A673 (cell line): ENCODE results near the gene CYP11A1.

ENCODE experiments used
- CTCF ChIP-seq: fragments of 300-800, 200-600 bp; sonication (generic); conservative IDR thresholded peaks from 2 replicates; pipeline ENCODE4 v1.5.1; 2017; ENCODE audit warnings: low read depth, mild to moderate bottlenecking, antibody characterized with exemption, low read length, moderate library complexity, mixed read lengths
- EZH2 ChIP-seq: fragments of 200-600 bp; sonication (generic); IDR thresholded peaks from 2 replicates; pipeline ENCODE4 v1.6.1; 2017; ENCODE audit warnings: borderline replicate concordance, low read depth, mild to moderate bottlenecking, mixed read lengths, antibody characterized with exemption, low read length; ENCODE audit not compliant: poor library complexity, severe bottlenecking

- no peak for TF ChIP-seq CTCF
- TF ChIP-seq EZH2 = no peak
Observed at GRCh38 chr15:74388363-74388951, 21.0 kb upstream of the CYP11A1 start.
